Measurements from ENCODE around the gene ENPP3. TPM values are rescaled to one million over a fixed set of nuclear protein-coding genes. Genes with fewer than 3 reads are reported as not detected.
A peak's percentile ranks its signal among the peaks of the same experiment; 100 is the strongest.

Gene ENPP3
- total RNA-seq, 1 experiment from 2014 or later, result not detected

GRCh38 chr6:131678442-131678841 is 41.3 kb downstream of the ENPP3 start:
- DNase-seq (ENCODE audit: unreplicated experiment), result no peak
- Mint-ChIP-seq H3K36me3 (ENCODE audit: insufficient read depth, unreplicated experiment) (no peaks in the 10 kb centered on the region), H3K4me1 (ENCODE audit: insufficient read depth, unreplicated experiment) (no peaks in the 10 kb centered on the region), H3K27me3 (ENCODE audit: insufficient read depth, unreplicated experiment) (no peaks in the 10 kb centered on the region), H3K27ac (ENCODE audit: low read depth, unreplicated experiment) (no peak overlapping the region), H3K4me3 (ENCODE audit: unreplicated experiment) (no peak overlapping the region), H3K9me3 (ENCODE audit: unreplicated experiment) (no peaks in the 10 kb centered on the region)
- CTCF ChIA-PET, result no interaction called here
- POLR2A ChIA-PET, result no interaction called here
- TF ChIP-seq CTCF (IDR thresholded peaks at IDR 0.05; ENCODE audit: unreplicated experiment), result no peak
- intact Hi-C loops (cut with micrococcal nuclease), result no loop called here
- BruUV-seq (replicated peaks), result no TSS peak

GRCh38 chr6:131680868-131681267 is 43.8 kb downstream of the ENPP3 start:
- CTCF ChIA-PET, result interaction anchor here (0.7 kb wide), 1 partner anchor 12 kb away, joined by 3 read pairs; no protein-coding TSS in a partner anchor
- Mint-ChIP-seq H3K4me3 (ENCODE audit: unreplicated experiment) (no peak overlapping the region), H3K36me3 (ENCODE audit: insufficient read depth, unreplicated experiment) (no peaks in the 10 kb centered on the region), H3K27ac (ENCODE audit: low read depth, unreplicated experiment) (no peak overlapping the region), H3K9me3 (ENCODE audit: unreplicated experiment) (no peaks in the 10 kb centered on the region), H3K27me3 (ENCODE audit: insufficient read depth, unreplicated experiment) (no peaks in the 10 kb centered on the region), H3K4me1 (ENCODE audit: insufficient read depth, unreplicated experiment) (no peaks in the 10 kb centered on the region)
- TF ChIP-seq CTCF (IDR thresholded peaks at IDR 0.05; ENCODE audit: unreplicated experiment), result no peak
- intact Hi-C loops (cut with micrococcal nuclease), result no loop called here
- DNase-seq (ENCODE audit: unreplicated experiment), result no peak
- BruUV-seq (replicated peaks), result no TSS peak
- POLR2A ChIA-PET, result no interaction called here

DNA sequence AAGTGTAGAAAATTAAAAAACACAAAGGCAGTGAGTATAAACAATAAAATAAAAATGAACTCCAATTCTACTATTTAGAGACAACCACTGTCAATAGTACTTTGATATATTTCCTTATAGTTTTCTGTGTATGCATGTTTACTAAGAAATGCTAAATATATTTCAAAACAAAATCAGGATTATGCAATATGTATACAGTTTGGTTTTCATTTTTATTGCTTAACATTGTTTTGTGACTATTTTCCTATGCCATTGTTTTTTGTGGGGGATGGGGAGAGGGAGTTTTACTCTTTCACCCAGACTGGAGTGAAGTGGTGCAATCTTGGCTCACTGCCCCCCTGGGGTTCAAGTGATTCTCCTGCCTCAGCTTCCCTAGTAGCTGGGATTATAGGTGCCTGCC is 44.5 kb downstream of the ENPP3 start:
- H3K27me3 Mint-ChIP-seq (ENCODE audit: insufficient read depth, unreplicated experiment), result no peaks in the 10 kb centered on the region
- POLR2A ChIA-PET, result no interaction called here
- H3K4me1 Mint-ChIP-seq (ENCODE audit: insufficient read depth, unreplicated experiment), result no peaks in the 10 kb centered on the region
- no peak overlapping the region for H3K27ac Mint-ChIP-seq (ENCODE audit: low read depth, unreplicated experiment)
- no peaks in the 10 kb centered on the region for H3K9me3 Mint-ChIP-seq (ENCODE audit: unreplicated experiment)
- no TSS peak for BruUV-seq (replicated peaks)
- no peak for TF ChIP-seq CTCF (IDR thresholded peaks at IDR 0.05; ENCODE audit: unreplicated experiment)
- no peak for DNase-seq (ENCODE audit: unreplicated experiment)
- CTCF ChIA-PET, result interaction anchor here (0.6 kb wide), 1 partner anchor 212 kb away, joined by 4 read pairs; no protein-coding TSS in a partner anchor
- intact Hi-C loops (cut with micrococcal nuclease), result no loop called here
- no peak overlapping the region for H3K4me3 Mint-ChIP-seq (ENCODE audit: unreplicated experiment)
- no peaks in the 10 kb centered on the region for H3K36me3 Mint-ChIP-seq (ENCODE audit: insufficient read depth, unreplicated experiment)

- Mint-ChIP-seq H3K27ac (ENCODE audit: low read depth, unreplicated experiment) (no peak overlapping the region), H3K4me3 (ENCODE audit: unreplicated experiment) (no peak overlapping the region), H3K27me3 (ENCODE audit: insufficient read depth, unreplicated experiment) (no peaks in the 10 kb centered on the region), H3K9me3 (ENCODE audit: unreplicated experiment) (no peaks in the 10 kb centered on the region), H3K4me1 (ENCODE audit: insufficient read depth, unreplicated experiment) (no peaks in the 10 kb centered on the region), H3K36me3 (ENCODE audit: insufficient read depth, unreplicated experiment) (no peaks in the 10 kb centered on the region)
- TF ChIP-seq CTCF (IDR thresholded peaks at IDR 0.05; ENCODE audit: unreplicated experiment), result no peak
- no TSS peak for BruUV-seq (replicated peaks)
- ChIA-PET CTCF (interaction anchor here (0.6 to 0.8 kb wide), 2 partner anchors 13 to 213 kb away, joined by 3 to 4 read pairs; no protein-coding TSS in a partner anchor), POLR2A (no interaction called here)
- intact Hi-C loops (cut with micrococcal nuclease), result no loop called here
- peak; percentile 42 for DNase-seq (ENCODE audit: unreplicated experiment)
Observed at GRCh38 chr6:131682442-131682841, 45.3 kb downstream of the ENPP3 start.
